Measurements from ENCODE around the gene KCNJ5. TPM values are rescaled to one million over a fixed set of nuclear protein-coding genes. Genes with fewer than 3 reads are reported as not detected.

KCNJ5 gene
- total and polyA plus RNA-seq, 2 of the 4 experiments (the other 2 are of a cell fraction) = 0.07 to 0.18 TPM

GRCh38 chr11:128894286-128894681 lies 3.1 kb downstream of the KCNJ5 start:
- Histone ChIP-seq H4K8ac (ENCODE audit: low read depth in 2 of 2, low read length in 2 of 2) (no peak overlapping the region), H3K4me2 (ENCODE audit: low read depth, low read length) (no peak overlapping the region), H3K14ac (replicated peaks; ENCODE audit: low read depth, low read length) (no peak overlapping the region), H2BK15ac (ENCODE audit: low read depth, low read length) (no peak overlapping the region), H3K9me3 (ENCODE audit: control insufficient read depth, insufficient read depth, low read length) (no peaks in the 10 kb centered on the region), H2BK20ac (ENCODE audit: low read depth, low read length) (no peak overlapping the region), H3K27me3 (ENCODE audit: control insufficient read depth, insufficient read depth, low read length) (peaks cover 32% of the 10 kb centered on the region), H3K36me3 (ENCODE audit: control insufficient read depth, insufficient read depth, low read length) (no peaks in the 10 kb centered on the region), H2AFZ (replicated peaks; ENCODE audit: low read length, poor library complexity) (no peak overlapping the region), H3K56ac (ENCODE audit: extremely low read depth, insufficient read depth, low read length) (no peak overlapping the region), H2BK5ac (ENCODE audit: low read depth, low read length, poor library complexity, severe bottlenecking) (no peak overlapping the region), H3K27ac (ENCODE audit: insufficient read depth, low read length) (no peak overlapping the region), H3K79me1 (ENCODE audit: low read depth in 1 of 2, low read length in 2 of 2) (no peaks in the 10 kb centered on the region), H3K9ac (ENCODE audit: low read depth, low read length) (no peak overlapping the region), H4K91ac (ENCODE audit: insufficient read depth, low read depth, low read length) (no peak overlapping the region), H4K5ac (ENCODE audit: low read depth, low read length) (no peak overlapping the region), H3K18ac (ENCODE audit: low read depth, low read length) (no peak overlapping the region), H4K20me1 (ENCODE audit: insufficient read depth, low read length) (no peaks in the 10 kb centered on the region), H3K9me1 (ENCODE audit: insufficient read depth, low read length) (no peaks in the 10 kb centered on the region), H3K23ac (ENCODE audit: low read depth, low read length) (no peak overlapping the region), H2BK120ac (ENCODE audit: low read depth, low read length) (no peak overlapping the region), H2AK5ac (ENCODE audit: low read depth, low read length) (no peak overlapping the region), H3K4me3 (ENCODE audit: insufficient read depth, low read depth, low read length) (no peak overlapping the region), H3K4me1 (ENCODE audit: control insufficient read depth, insufficient read depth, low read length) (0 out of 2 replicates have a peak, but pooled peaks cover 1% of the 10 kb centered on the region), H3K4ac (ENCODE audit: low read depth, low read length) (no peak overlapping the region), H2AK9ac (replicated peaks; ENCODE audit: low read depth, low read length, poor library complexity) (no peak overlapping the region)
- no peak for TF ChIP-seq BHLHE40 (IDR thresholded peaks at IDR 0.05; ENCODE audit: low read depth, low read length)
- no peak for TF ChIP-seq RCOR1 (IDR thresholded peaks at IDR 0.05; ENCODE audit: insufficient replicate concordance, low read length)
- TF ChIP-seq SMC3 (IDR thresholded peaks at IDR 0.05; ENCODE audit: low read depth, low read length) = no peak
- ChIA-PET POLR2A (ENCODE audit: unreplicated experiment) (no interaction called here), CTCF (no interaction called here)
- ATAC-seq (ENCODE audit: low read depth) = no peak
- BruUV-seq (replicated peaks) = no TSS peak
- in situ Hi-C loops (cut with MboI; ENCODE audit: low sequenced_read_pairs) (no loop called here), intact Hi-C loops (cut with micrococcal nuclease) (no loop called here), dilution Hi-C loops (cut with HindIII; ENCODE audit: low sequenced_read_pairs, unreplicated experiment) (no loop called here)
- WGBS, 2 experiments (ENCODE audit: extremely low coverage in 2 of 2, insufficient read length in 1 of 2) = 81% methylated on average over 3 of the region's 3 CpGs; no CpG with 5 or more reads in 1 of the 2 experiments
- DNase-seq = no peak
